Measurements from ENCODE around the gene DNM3. TPM values are rescaled to one million over a fixed set of nuclear protein-coding genes. Genes with fewer than 3 reads are reported as not detected.

DNM3 gene
- total and polyA plus RNA-seq, 4 donors: 2.1 to 16.3 (median 5.6) TPM

DNA sequence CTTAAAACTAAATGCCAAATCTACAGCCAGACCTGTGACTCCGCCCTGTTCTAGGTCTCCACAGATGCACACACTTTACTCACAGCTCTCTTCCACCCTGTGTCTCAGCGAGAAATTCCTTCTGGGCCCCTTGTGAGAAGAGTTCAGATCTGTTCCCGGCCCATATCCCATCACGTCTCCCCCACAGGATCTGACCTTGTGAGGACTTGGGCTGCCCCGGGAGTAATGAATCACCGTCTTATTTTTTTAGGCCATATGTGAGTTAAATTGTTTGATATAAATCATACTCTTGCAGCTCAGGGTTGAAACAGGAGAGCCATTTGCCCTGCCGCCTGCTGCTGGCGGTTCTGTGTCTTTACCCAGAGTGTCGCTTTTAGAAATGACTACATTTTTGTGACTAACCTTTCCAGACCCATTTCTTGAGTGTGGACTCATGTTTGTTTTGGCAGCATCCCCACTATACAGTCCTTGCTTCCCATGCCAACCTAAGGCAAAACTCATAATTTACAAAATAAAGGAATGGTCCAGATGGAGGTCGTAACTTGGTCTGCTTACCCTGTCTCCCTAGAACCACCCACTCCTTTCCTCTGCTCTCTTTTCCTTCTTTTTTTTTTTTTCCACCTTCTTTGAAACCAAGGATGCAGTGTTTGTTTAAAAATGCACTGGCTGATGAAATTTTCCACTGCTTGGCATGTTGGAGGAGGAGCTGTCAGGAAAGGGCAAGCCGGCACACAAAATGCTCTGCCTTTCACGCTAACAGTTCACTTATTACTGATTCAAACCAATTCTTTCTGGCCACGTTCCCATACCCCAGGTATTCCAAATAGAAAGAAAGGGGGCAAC lies 481.1 kb downstream of the DNM3 start:
- H3K4me3 ChIP-seq: no peak overlapping the region
- TF ChIP-seq, protein P1, sequence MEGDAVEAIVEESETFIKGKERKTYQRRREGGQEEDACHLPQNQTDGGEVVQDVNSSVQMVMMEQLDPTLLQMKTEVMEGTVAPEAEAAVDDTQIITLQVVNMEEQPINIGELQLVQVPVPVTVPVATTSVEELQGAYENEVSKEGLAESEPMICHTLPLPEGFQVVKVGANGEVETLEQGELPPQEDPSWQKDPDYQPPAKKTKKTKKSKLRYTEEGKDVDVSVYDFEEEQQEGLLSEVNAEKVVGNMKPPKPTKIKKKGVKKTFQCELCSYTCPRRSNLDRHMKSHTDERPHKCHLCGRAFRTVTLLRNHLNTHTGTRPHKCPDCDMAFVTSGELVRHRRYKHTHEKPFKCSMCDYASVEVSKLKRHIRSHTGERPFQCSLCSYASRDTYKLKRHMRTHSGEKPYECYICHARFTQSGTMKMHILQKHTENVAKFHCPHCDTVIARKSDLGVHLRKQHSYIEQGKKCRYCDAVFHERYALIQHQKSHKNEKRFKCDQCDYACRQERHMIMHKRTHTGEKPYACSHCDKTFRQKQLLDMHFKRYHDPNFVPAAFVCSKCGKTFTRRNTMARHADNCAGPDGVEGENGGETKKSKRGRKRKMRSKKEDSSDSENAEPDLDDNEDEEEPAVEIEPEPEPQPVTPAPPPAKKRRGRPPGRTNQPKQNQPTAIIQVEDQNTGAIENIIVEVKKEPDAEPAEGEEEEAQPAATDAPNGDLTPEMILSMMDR (IDR thresholded peaks at IDR 0.05; ENCODE audit: control extremely low read depth, extremely low read depth): no peak
- H3K27me3 ChIP-seq (ENCODE audit: control insufficient read depth in 3 of 3, insufficient read depth in 3 of 3, low read length in 2 of 3): no peaks in the 10 kb centered on the region
- no peaks in the 10 kb centered on the region for H3K36me3 ChIP-seq (ENCODE audit: control insufficient read depth in 4 of 4, insufficient read depth in 4 of 4, low read length in 4 of 4)
- peak; percentile 75 for ATAC-seq (ENCODE audit: insufficient read depth, low FRiP score)
- H3K9ac ChIP-seq (ENCODE audit: insufficient read depth in 1 of 2, low read length in 2 of 2): peak overlapping the region in 1 of 2 donors; percentile 68
- DNase-seq: peak; percentile 54 to 84 (median 83)
- WGBS, 2 donors: 55 to 81% methylated on average over 13 of the region's 13 CpGs
- no peaks in the 10 kb centered on the region for H3K9me3 ChIP-seq (ENCODE audit: control insufficient read depth in 4 of 4, insufficient read depth in 3 of 4, low read length in 3 of 4)
- H3K27ac ChIP-seq (ENCODE audit: low read depth in 1 of 2, low read length in 1 of 2): peak overlapping the region in 1 of 2 donors; percentile 82
- H3K4me1 ChIP-seq (ENCODE audit: control insufficient read depth in 5 of 5, insufficient read depth in 5 of 5, low read length in 5 of 5): peaks cover 0 to 51% (median 23%) of the 10 kb centered on the region in 5 donors

DNA sequence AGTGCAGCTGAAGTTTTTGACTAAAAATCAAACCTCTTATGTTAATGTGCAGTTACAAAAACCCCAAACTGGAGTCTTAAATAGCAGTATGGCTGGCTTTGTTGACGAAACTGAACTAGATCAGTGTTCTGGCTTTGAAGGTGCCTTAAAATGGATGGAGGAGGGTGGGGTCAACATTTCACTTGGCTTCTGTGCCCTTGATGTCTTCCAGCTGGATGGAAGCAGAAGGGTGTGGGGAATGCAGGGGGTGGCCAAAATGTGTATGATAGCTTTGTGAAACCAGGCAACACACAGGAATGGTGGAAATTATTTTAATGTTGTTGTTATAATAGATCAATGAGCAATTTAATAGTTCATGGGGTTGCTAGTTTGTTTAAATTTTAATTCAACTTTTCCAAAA lies 482.4 kb downstream of the DNM3 start:
- Histone ChIP-seq H3K4me3 (no peak overlapping the region), H3K9ac (ENCODE audit: insufficient read depth in 1 of 2, low read length in 2 of 2) (peak overlapping the region in 1 of 2 donors; percentile 34), H3K9me3 (ENCODE audit: control insufficient read depth in 4 of 4, insufficient read depth in 3 of 4, low read length in 3 of 4) (no peaks in the 10 kb centered on the region), H3K27ac (ENCODE audit: low read depth in 1 of 2, low read length in 1 of 2) (no peak overlapping the region), H3K27me3 (ENCODE audit: control insufficient read depth in 3 of 3, insufficient read depth in 3 of 3, low read length in 2 of 3) (no peaks in the 10 kb centered on the region), H3K4me1 (ENCODE audit: control insufficient read depth in 5 of 5, insufficient read depth in 5 of 5, low read length in 5 of 5) (peaks cover 0 to 51% (median 23%) of the 10 kb centered on the region in 5 donors), H3K36me3 (ENCODE audit: control insufficient read depth in 4 of 4, insufficient read depth in 4 of 4, low read length in 4 of 4) (no peaks in the 10 kb centered on the region)
- ATAC-seq (ENCODE audit: insufficient read depth, low FRiP score) (no peak), DNase-seq (peak; percentile 74 to 87 (median 86))
- 74 to 92% methylated on average over 1 of the region's 1 CpG for WGBS, 2 donors
- TF ChIP-seq, protein P1 (IDR thresholded peaks at IDR 0.05; ENCODE audit: control extremely low read depth, extremely low read depth): no peak

DNA sequence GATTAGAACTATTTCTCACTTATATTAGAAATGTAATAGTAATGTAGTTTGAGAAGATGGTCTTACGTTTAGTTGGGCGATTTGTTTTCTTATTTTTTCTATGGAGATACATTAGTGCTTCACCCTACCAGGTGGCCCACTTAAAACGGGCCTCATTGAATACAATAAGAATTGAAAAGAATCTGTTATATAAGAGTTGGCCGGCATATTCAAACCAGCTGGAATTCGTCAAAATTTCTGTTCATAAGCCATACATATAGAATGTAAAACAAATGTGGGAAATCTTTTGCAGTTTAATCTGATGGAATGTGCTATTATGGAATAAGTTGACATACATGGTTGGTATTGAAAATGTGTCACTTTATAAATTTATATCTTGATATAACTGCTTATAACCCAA lies 482.8 kb downstream of the DNM3 start:
- H3K9me3 ChIP-seq (ENCODE audit: control insufficient read depth in 4 of 4, insufficient read depth in 3 of 4, low read length in 3 of 4): no peaks in the 10 kb centered on the region
- ATAC-seq (ENCODE audit: insufficient read depth, low FRiP score) (no peak), DNase-seq (peak; percentile 33 to 86 (median 76))
- H3K27me3 ChIP-seq (ENCODE audit: control insufficient read depth in 3 of 3, insufficient read depth in 3 of 3, low read length in 2 of 3): no peaks in the 10 kb centered on the region
- peaks cover 0 to 51% (median 23%) of the 10 kb centered on the region in 5 donors for H3K4me1 ChIP-seq (ENCODE audit: control insufficient read depth in 5 of 5, insufficient read depth in 5 of 5, low read length in 5 of 5)
- H3K36me3 ChIP-seq (ENCODE audit: control insufficient read depth in 4 of 4, insufficient read depth in 4 of 4, low read length in 4 of 4): no peaks in the 10 kb centered on the region
- WGBS, 2 donors: 90 to 92% methylated on average over 5 of the region's 5 CpGs
- TF ChIP-seq, protein P1 (IDR thresholded peaks at IDR 0.05; ENCODE audit: control extremely low read depth, extremely low read depth): no peak
- H3K4me3 ChIP-seq: no peak overlapping the region
- H3K9ac ChIP-seq (ENCODE audit: insufficient read depth in 1 of 2, low read length in 2 of 2): no peak overlapping the region
- no peak overlapping the region for H3K27ac ChIP-seq (ENCODE audit: low read depth in 1 of 2, low read length in 1 of 2)

Data from lung (tissue), 12 donors.